CD8-positive, alpha-beta memory T cell (primary cell): Measurements from ENCODE around the gene XNDC1N. TPM values are rescaled to one million over a fixed set of nuclear protein-coding genes. Genes with fewer than 3 reads are reported as not detected.
"Not testable (repeated sequence)": the region's sequence is repeated elsewhere in the genome, so short reads cannot be mapped to it uniquely, and the experiment has no call there.

Source experiments
- CTCF ChIA-PET: fragments of 350-600 bp; sonication (Branson Sonifier 250); formaldehyde crosslinking; loops from one replicate; lab custom pipeline; 2021; ENCODE audit warnings: antibody characterized with exemption; lab: Charles Lee
- POLR2A ChIA-PET: fragments of 350-600 bp; sonication (Branson Sonifier 250); formaldehyde crosslinking; loops from one replicate; lab custom pipeline; 2021; ENCODE audit warnings: antibody characterized with exemption; lab: Charles Lee
- DNase-seq, 5 donors: peaks; one replicate each; pipeline versions ENCODE4 v3.0.0 to v3.0.0-alpha.2; 2020 to 2022; ENCODE audit warnings: mixed read lengths in 1 of 5
- H3K27ac ChIP-seq: one replicate; pipeline ENCODE4 v1.7.0; 2013; ENCODE audit warnings: low read depth, mild to moderate bottlenecking, low read length, moderate library complexity
- H3K27me3 ChIP-seq: 2 replicates; pipeline ENCODE4 v1.7.0; 2013; ENCODE audit warnings: low read length, mild to moderate bottlenecking; ENCODE audit not compliant: insufficient read depth, poor library complexity, severe bottlenecking
- H3K36me3 ChIP-seq: 2 replicates; pipeline ENCODE4 v1.7.0; 2013; ENCODE audit warnings: mild to moderate bottlenecking, low read length, moderate library complexity; ENCODE audit not compliant: insufficient read depth
- H3K4me1 ChIP-seq: 2 replicates; pipeline ENCODE4 v1.7.0; 2013; ENCODE audit warnings: mild to moderate bottlenecking, low read length, moderate library complexity; ENCODE audit not compliant: insufficient read depth
- H3K4me3 ChIP-seq: 2 replicates; pipeline ENCODE4 v1.7.0; 2013; ENCODE audit warnings: mild to moderate bottlenecking, low read length
- H3K9me3 ChIP-seq: 2 replicates; pipeline ENCODE4 v1.7.0; 2013; ENCODE audit warnings: mild to moderate bottlenecking, low read length
- H3K27ac Mint-ChIP-seq, 8 donors: one replicate each; pipeline ENCODE4 v1.8.0; 2020 to 2021; ENCODE audit warnings: mixed read lengths in 8 of 8, mild to moderate bottlenecking in 6 of 8, inconsistent platforms in 3 of 8, moderate library complexity in 3 of 8
- H3K27me3 Mint-ChIP-seq, 2 donors: one replicate each; pipeline ENCODE4 v1.8.0; 2020 to 2021; ENCODE audit warnings: mixed read lengths in 2 of 2, mild to moderate bottlenecking in 1 of 2, moderate library complexity in 1 of 2
- H3K36me3 Mint-ChIP-seq, 3 donors: one replicate each; pipeline ENCODE4 v1.8.0; 2020 to 2021; ENCODE audit warnings: mixed read lengths in 3 of 3, inconsistent platforms in 1 of 3, mild to moderate bottlenecking in 1 of 3
- H3K4me1 Mint-ChIP-seq, 3 donors: one replicate each; pipeline ENCODE4 v1.8.0; 2020 to 2021; ENCODE audit warnings: mixed read lengths in 3 of 3, inconsistent platforms in 1 of 3, mild to moderate bottlenecking in 1 of 3
- H3K4me3 Mint-ChIP-seq, 7 donors: one replicate each; pipeline ENCODE4 v1.8.0; 2020 to 2021; ENCODE audit warnings: mixed read lengths in 7 of 7, mild to moderate bottlenecking in 6 of 7, moderate library complexity in 4 of 7, inconsistent platforms in 2 of 7
- H3K9me3 Mint-ChIP-seq, 5 donors: one replicate each; pipeline ENCODE4 v1.8.0; 2020 to 2022; ENCODE audit warnings: mixed read lengths in 5 of 5, mild to moderate bottlenecking in 3 of 5, moderate library complexity in 2 of 5, inconsistent platforms in 1 of 5
- polyA plus RNA-seq: library from polyadenylated mRNA; unstranded; fragments of 300-500 nt; fragmentation: Illumina TruSeq; gene quantifications from one replicate; pipeline ENCODE4 v1.2.3, GENCODE V29; 2021
- total RNA-seq, 2 experiments: library from RNA; stranded (reverse); gene quantifications; one replicate each; pipeline ENCODE4 v1.2.3, GENCODE V29; 2021

XNDC1N gene
- total and polyA plus RNA-seq, 3 experiments from 2014 or later: 5.2 to 13.0 (median 12.7) TPM

DNA sequence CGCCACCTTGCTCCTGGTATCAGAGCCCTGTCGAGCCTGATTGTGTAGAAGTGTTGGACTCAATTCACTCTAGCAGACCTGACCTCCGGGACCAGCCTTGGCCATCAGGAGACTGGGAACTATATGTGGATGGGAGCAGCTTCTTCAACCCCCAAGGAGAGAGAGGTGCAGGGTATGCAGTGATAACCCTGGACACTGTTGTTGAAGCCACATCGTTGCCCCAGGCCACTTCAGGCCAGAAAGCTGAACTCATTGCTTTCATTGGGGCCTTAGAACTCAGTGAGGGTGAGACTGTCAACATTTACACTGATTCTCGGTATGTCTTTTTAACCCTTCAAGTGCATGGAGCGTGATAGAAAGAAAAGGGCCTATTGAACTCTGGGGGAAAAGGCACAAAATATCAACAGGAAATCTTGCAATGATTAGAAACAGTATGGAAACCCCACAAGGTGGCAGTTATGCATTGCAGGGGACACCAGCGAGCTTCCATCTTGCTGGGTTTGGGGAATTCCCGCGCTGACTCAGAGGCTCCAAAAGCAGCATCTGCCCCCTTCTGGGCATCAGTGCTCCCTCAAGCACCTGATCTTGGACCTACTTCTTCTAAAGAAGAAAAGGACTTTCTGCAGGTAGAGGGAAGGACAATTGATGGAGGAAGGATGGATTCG lies 16.9 kb downstream of the XNDC1N start:
- H3K4me3 ChIP-seq, H3K27me3 ChIP-seq, H3K27me3 Mint-ChIP-seq, POLR2A ChIA-PET, H3K9me3 Mint-ChIP-seq, CTCF ChIA-PET, H3K27ac ChIP-seq, DNase-seq, H3K9me3 ChIP-seq, H3K4me3 Mint-ChIP-seq, H3K4me1 ChIP-seq, H3K4me1 Mint-ChIP-seq: not testable (repeated sequence)
- peaks cover 15% of the 10 kb centered on the region for H3K36me3 ChIP-seq
- Mint-ChIP-seq H3K27ac (peak overlapping the region in 2 of 8 donors; percentile 33 to 35), H3K36me3 (peaks cover 16 to 80% (median 36%) of the 10 kb centered on the region in 3 donors)

DNA sequence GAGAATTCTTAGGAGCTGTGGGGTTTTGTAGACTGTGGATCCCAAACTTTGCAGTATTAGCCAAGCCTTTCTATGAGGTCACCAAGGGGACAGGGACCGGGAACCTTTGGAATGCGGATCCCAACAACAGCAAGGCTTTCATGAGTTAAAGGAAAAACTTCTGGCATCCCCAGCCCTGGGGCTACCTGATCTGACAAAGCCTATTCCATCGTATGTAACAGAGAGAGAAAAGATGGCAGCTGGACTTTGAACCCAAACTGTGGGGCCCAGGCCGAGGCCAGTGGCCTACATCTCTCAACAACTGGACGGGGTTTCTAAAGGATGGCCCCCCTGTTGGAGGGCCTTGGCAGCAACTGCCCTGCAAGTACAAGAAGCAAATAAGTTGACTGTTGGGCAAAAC lies 17.6 kb downstream of the XNDC1N start:
- H3K9me3 ChIP-seq, H3K4me1 ChIP-seq, POLR2A ChIA-PET, H3K4me3 ChIP-seq, H3K4me3 Mint-ChIP-seq, H3K9me3 Mint-ChIP-seq, DNase-seq, H3K27me3 Mint-ChIP-seq, H3K27ac ChIP-seq, H3K27me3 ChIP-seq, H3K4me1 Mint-ChIP-seq, CTCF ChIA-PET: not testable (repeated sequence)
- peaks cover 13 to 79% (median 30%) of the 10 kb centered on the region in 3 donors for H3K36me3 Mint-ChIP-seq
- peak overlapping the region in 1 of 8 donors; percentile 9 for H3K27ac Mint-ChIP-seq
- H3K36me3 ChIP-seq: peaks cover 10% of the 10 kb centered on the region

- ChIA-PET POLR2A (no interaction called here), CTCF (no interaction called here)
- no peak for DNase-seq
- Mint-ChIP-seq H3K4me1 (no peaks in the 10 kb centered on the region), H3K9me3 (no peaks in the 10 kb centered on the region), H3K27ac (no peak overlapping the region), H3K27me3 (no peaks in the 10 kb centered on the region), H3K4me3 (no peak overlapping the region), H3K36me3 (peaks cover 15 to 70% (median 23%) of the 10 kb centered on the region in 3 donors)
- Histone ChIP-seq H3K27ac (no peak overlapping the region), H3K36me3 (no peaks in the 10 kb centered on the region), H3K27me3 (no peaks in the 10 kb centered on the region), H3K9me3 (no peaks in the 10 kb centered on the region), H3K4me3 (no peak overlapping the region), H3K4me1 (no peaks in the 10 kb centered on the region)
These were observed 20.2 kb downstream of the XNDC1N start for GRCh38 chr11:71908218-71908617.

DNA sequence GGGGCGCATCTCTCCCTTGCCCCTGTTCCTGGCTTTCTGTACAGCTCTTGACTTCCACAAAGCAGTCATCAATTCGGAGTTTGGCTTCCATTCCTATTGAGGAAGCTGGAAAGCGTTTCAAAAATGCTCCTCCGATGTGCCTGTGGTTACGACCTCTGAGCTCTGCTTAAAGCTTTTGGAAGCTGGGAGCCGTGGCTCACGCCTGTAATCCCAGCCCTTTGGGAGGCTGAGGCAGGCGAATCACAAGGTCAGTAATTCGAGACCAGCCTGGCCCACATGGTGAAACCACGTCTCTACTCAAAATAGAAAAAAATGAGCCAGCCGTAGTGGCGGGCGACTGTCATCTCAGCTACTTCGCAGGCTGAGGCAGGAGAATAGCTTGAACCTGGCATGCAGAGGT lies 27.3 kb downstream of the XNDC1N start:
- CTCF ChIA-PET, POLR2A ChIA-PET, H3K9me3 ChIP-seq, H3K27ac Mint-ChIP-seq, DNase-seq, H3K36me3 ChIP-seq, H3K27me3 ChIP-seq, H3K4me3 ChIP-seq, H3K27me3 Mint-ChIP-seq, H3K4me1 Mint-ChIP-seq, H3K9me3 Mint-ChIP-seq, H3K27ac ChIP-seq, H3K4me3 Mint-ChIP-seq, H3K4me1 ChIP-seq: not testable (repeated sequence)
- peaks cover 22 to 42% (median 30%) of the 10 kb centered on the region in 3 donors for H3K36me3 Mint-ChIP-seq

DNA sequence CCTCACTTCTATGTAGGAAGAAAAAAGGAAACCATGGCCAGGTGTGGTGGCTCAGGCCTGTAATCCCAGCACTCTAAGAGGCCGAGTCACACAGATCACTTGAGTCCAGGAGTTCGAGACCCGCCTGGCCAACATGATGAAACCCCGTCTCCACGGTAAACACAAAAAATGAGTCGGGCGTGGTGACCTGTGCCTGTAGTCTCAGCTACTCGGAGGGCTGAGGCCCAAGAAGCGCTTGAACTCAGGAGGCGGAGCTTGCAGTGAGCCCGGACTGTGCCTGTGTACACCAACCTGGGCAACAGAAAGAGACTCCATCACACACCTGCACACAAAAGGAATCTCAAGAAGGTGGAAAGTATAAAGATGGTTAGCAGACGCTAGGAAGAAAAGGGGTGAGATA lies 32.4 kb downstream of the XNDC1N start:
- Histone ChIP-seq H3K4me3 (no peak overlapping the region), H3K4me1 (no peaks in the 10 kb centered on the region), H3K27me3 (no peaks in the 10 kb centered on the region), H3K27ac (no peak overlapping the region), H3K36me3 (no peaks in the 10 kb centered on the region), H3K9me3 (no peaks in the 10 kb centered on the region)
- Mint-ChIP-seq H3K36me3 (peaks cover 20 to 41% (median 27%) of the 10 kb centered on the region in 3 donors), H3K27ac (no peak overlapping the region), H3K27me3 (no peaks in the 10 kb centered on the region), H3K4me3 (no peak overlapping the region), H3K4me1 (no peaks in the 10 kb centered on the region), H3K9me3 (peaks cover 0 to 2% (median 0%) of the 10 kb centered on the region in 5 donors)
- DNase-seq: no peak
- ChIA-PET POLR2A (no interaction called here), CTCF (no interaction called here)

GRCh38 chr11:71889181-71889872 lies 39.1 kb downstream of the XNDC1N start:
- H3K27ac ChIP-seq, H3K4me3 ChIP-seq, POLR2A ChIA-PET, DNase-seq, H3K4me1 Mint-ChIP-seq, H3K9me3 Mint-ChIP-seq, H3K9me3 ChIP-seq, H3K4me3 Mint-ChIP-seq, H3K4me1 ChIP-seq, H3K36me3 ChIP-seq, CTCF ChIA-PET, H3K27me3 ChIP-seq, H3K27me3 Mint-ChIP-seq, H3K27ac Mint-ChIP-seq: not testable (repeated sequence)
- peaks cover 3 to 20% (median 6%) of the 10 kb centered on the region in 3 donors for H3K36me3 Mint-ChIP-seq

DNA sequence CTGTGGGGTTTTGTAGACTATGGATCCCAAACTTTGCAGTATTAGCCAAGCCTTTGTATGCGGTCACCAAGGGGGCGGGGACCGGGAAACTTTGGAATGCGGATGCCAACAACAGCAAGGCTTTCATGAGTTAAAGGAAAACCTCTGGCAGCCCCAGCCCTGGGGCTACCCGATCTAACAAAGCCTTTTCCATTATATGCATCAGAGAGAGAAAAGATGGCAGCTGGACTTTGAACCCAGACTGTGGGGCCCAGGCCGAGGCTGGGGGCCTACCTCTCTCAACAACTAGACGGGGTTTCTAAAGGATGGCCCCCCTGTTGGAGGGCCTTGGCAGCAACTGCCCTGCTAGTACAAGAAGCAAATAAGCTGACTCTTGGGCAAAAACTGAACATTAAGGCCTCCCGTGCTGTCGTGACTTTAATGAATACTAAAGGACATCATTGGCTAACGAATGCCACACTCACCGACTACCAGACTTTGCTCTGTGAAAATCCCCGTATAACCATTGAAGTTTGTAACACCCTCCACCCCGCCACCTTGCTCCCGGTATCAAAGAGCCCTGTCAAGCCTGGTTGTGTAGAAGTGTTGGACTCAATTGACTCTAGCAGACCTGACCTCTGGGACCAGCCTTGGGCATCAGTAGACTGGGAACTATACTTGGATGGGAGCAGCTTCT lies 39.9 kb downstream of the XNDC1N start:
- H3K4me1 Mint-ChIP-seq, H3K27ac Mint-ChIP-seq, CTCF ChIA-PET, POLR2A ChIA-PET, H3K9me3 ChIP-seq, H3K4me1 ChIP-seq, DNase-seq, H3K36me3 ChIP-seq, H3K4me3 Mint-ChIP-seq, H3K27me3 ChIP-seq, H3K27me3 Mint-ChIP-seq, H3K9me3 Mint-ChIP-seq, H3K4me3 ChIP-seq, H3K27ac ChIP-seq: not testable (repeated sequence)
- H3K36me3 Mint-ChIP-seq: peaks cover 3 to 13% (median 8%) of the 10 kb centered on the region in 3 donors

DNA sequence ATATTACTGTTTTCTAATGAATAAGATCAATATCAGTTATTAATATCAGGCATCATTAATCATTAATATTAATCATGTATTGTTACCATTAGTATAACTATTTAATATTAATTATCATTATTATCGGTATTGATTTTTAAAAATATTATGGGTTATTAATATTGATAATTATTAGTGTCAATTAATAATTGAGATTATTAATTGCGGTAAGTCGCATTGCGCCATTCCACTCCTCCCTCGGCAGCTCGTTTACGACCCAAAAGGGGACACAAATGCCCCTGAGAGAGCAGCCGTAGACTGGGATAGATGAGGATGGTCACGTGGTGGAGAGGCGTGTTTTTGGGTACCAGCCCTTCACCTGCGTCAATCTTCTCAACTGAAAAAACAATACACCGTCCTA lies 42.6 kb downstream of the XNDC1N start:
- H3K4me3 Mint-ChIP-seq, H3K27me3 ChIP-seq, H3K36me3 ChIP-seq, H3K4me3 ChIP-seq, POLR2A ChIA-PET, H3K27ac Mint-ChIP-seq, H3K9me3 ChIP-seq, DNase-seq, H3K4me1 Mint-ChIP-seq, CTCF ChIA-PET, H3K27me3 Mint-ChIP-seq, H3K4me1 ChIP-seq, H3K27ac ChIP-seq, H3K9me3 Mint-ChIP-seq: not testable (repeated sequence)
- peaks cover 4 to 16% (median 6%) of the 10 kb centered on the region in 3 donors for H3K36me3 Mint-ChIP-seq
